DOHH2 (cell line): ENCODE measurements around the gene PREX1.

Source experiments
- H3F3A ChIP-seq: fragments of 200-600 bp; sonication (generic), shearing (Covaris generic); 2 replicates; pipeline ENCODE4 v1.6.0; 2016; ENCODE audit warnings: antibody characterized with exemption, mild to moderate bottlenecking; ENCODE audit not compliant: control insufficient read depth, insufficient read depth
- H3K27ac ChIP-seq: fragments of 200-600 bp; sonication (generic); 2 replicates; pipeline ENCODE4 v1.5.1; 2014; ENCODE audit warnings: low read depth, mild to moderate bottlenecking, low read length, moderate library complexity
- H3K27me3 ChIP-seq: fragments of 200-600 bp; sonication (generic); 2 replicates; pipeline ENCODE4 v1.6.1; 2014; ENCODE audit warnings: mild to moderate bottlenecking, low read length, mixed read lengths; ENCODE audit not compliant: control insufficient read depth
- H3K36me3 ChIP-seq: fragments of 200-600 bp; sonication (generic); 2 replicates; pipeline ENCODE4 v1.6.1; 2014; ENCODE audit warnings: mild to moderate bottlenecking, low read length, moderate library complexity, mixed read lengths; ENCODE audit not compliant: control insufficient read depth
- H3K4me1 ChIP-seq: fragments of 200-600 bp; sonication (generic); 2 replicates; pipeline ENCODE4 v1.6.1; 2014; ENCODE audit warnings: mild to moderate bottlenecking, low read length, mixed read lengths; ENCODE audit not compliant: control insufficient read depth
- H3K4me2 ChIP-seq: fragments of 200-600 bp; sonication (generic); 2 replicates; pipeline ENCODE4 v1.6.0; 2014; ENCODE audit warnings: mild to moderate bottlenecking, low read length, moderate library complexity
- H3K4me3 ChIP-seq: fragments of 200-600 bp; sonication (generic); 2 replicates; pipeline ENCODE4 v1.5.1; 2014; ENCODE audit warnings: mild to moderate bottlenecking, low read length, mixed read lengths
- H3K79me2 ChIP-seq: fragments of 200-600 bp; sonication (generic); 2 replicates; pipeline ENCODE4 v1.6.1; 2014; ENCODE audit warnings: mild to moderate bottlenecking, low read length, mixed read lengths; ENCODE audit not compliant: control insufficient read depth
- H3K9me2 ChIP-seq: fragments of 200-600 bp; sonication (generic); replicated peaks from 2 replicates; pipeline ENCODE4 v1.6.1; 2014; ENCODE audit warnings: mild to moderate bottlenecking, low read length, mixed read lengths; ENCODE audit not compliant: control insufficient read depth
- H3K9me3 ChIP-seq: fragments of 200-600 bp; sonication (generic); 2 replicates; pipeline ENCODE4 v1.6.1; 2014; ENCODE audit warnings: antibody characterized with exemption, low read length, mixed read lengths; ENCODE audit not compliant: control insufficient read depth, insufficient read depth
- H4K20me1 ChIP-seq: fragments of 200-600 bp; sonication (generic); 2 replicates; pipeline ENCODE4 v1.6.0; 2014; ENCODE audit warnings: low read depth, mild to moderate bottlenecking, antibody characterized with exemption, low read length, moderate library complexity; ENCODE audit not compliant: control insufficient read depth, insufficient read depth
- CTCF ChIP-seq: fragments of 200-600 bp; sonication (generic); IDR thresholded peaks from one replicate; pipeline ENCODE4 v1.5.1; 2014; ENCODE audit warnings: antibody characterized with exemption, mild to moderate bottlenecking, low read depth, low read length; ENCODE audit not compliant: poor library complexity, severe bottlenecking
- EZH2phosphoT487 ChIP-seq: fragments of 200-600 bp; sonication (generic); IDR thresholded peaks from 2 replicates; pipeline ENCODE4 v1.6.1; 2017; ENCODE audit warnings: borderline replicate concordance, mild to moderate bottlenecking, antibody characterized with exemption, low read length, moderate library complexity, mixed read lengths

The PREX1 gene

GRCh38 chr20:48779435-48779834 lies 48.4 kb downstream of the PREX1 start:
- Histone ChIP-seq H3K27ac (no peak overlapping the region), H3K4me3 (no peak overlapping the region), H3K36me3 (no peaks in the 10 kb centered on the region), H3K9me3 (peaks cover 10% of the 10 kb centered on the region; the same call in 1 of the 2 replicates), H4K20me1 (no peaks in the 10 kb centered on the region), H3K27me3 (no peaks in the 10 kb centered on the region), H3K4me1 (peaks cover 44% of the 10 kb centered on the region), H3F3A (0 out of 2 replicates have a peak, but pooled peaks cover 3% of the 10 kb centered on the region), H3K4me2 (no peak overlapping the region), H3K9me2 (no peaks in the 10 kb centered on the region), H3K79me2 (no peaks in the 10 kb centered on the region)
- TF ChIP-seq CTCF (no peak), EZH2phosphoT487 (no peak)

GRCh38 chr20:48777821-48778220 lies 50.0 kb downstream of the PREX1 start:
- Histone ChIP-seq H4K20me1 (no peaks in the 10 kb centered on the region), H3F3A (no peaks in the 10 kb centered on the region), H3K4me1 (peaks cover 28% of the 10 kb centered on the region), H3K27me3 (no peaks in the 10 kb centered on the region), H3K4me3 (no peak overlapping the region), H3K79me2 (no peaks in the 10 kb centered on the region), H3K9me3 (peaks cover 10% of the 10 kb centered on the region; the same call in 1 of the 2 replicates), H3K4me2 (no peak overlapping the region), H3K9me2 (no peaks in the 10 kb centered on the region), H3K36me3 (no peaks in the 10 kb centered on the region), H3K27ac (no peak overlapping the region)
- TF ChIP-seq CTCF (no peak), EZH2phosphoT487 (no peak)

- Histone ChIP-seq H3K9me3 (peaks cover 10% of the 10 kb centered on the region; the same call in 1 of the 2 replicates), H3K4me3 (no peak overlapping the region), H3K4me1 (peaks cover 25% of the 10 kb centered on the region), H3K9me2 (no peaks in the 10 kb centered on the region), H3K79me2 (no peaks in the 10 kb centered on the region), H3K27ac (no peak overlapping the region), H3K36me3 (no peaks in the 10 kb centered on the region), H3K27me3 (no peaks in the 10 kb centered on the region), H4K20me1 (no peaks in the 10 kb centered on the region), H3K4me2 (no peak overlapping the region), H3F3A (no peaks in the 10 kb centered on the region)
- no peak for TF ChIP-seq EZH2phosphoT487
- TF ChIP-seq CTCF: no peak
These were observed 50.8 kb downstream of the PREX1 start for GRCh38 chr20:48777005-48777404.
